MM.1S (cell line): ENCODE data around the gene BATF3.

Experiments used
- CTCF ChIP-seq: fragments of 300-600 bp; sonication (generic); IDR thresholded peaks from 2 replicates; pipeline ENCODE4 v1.5.1; 2016; ENCODE audit warnings: antibody characterized with exemption, low read length, mixed read lengths
- EZH2 ChIP-seq: fragments of 300-600 bp; sonication (generic); optimal IDR thresholded peaks from 2 replicates; pipeline ENCODE3; 2017; ENCODE audit warnings: low read depth, mild to moderate bottlenecking, antibody characterized with exemption, low read length, mixed read lengths
- EZH2phosphoT487 ChIP-seq: fragments of 300-600 bp; sonication (generic); IDR thresholded peaks from 2 replicates; pipeline ENCODE4 v1.6.1; 2018; ENCODE audit warnings: antibody characterized with exemption, low read length

DNA sequence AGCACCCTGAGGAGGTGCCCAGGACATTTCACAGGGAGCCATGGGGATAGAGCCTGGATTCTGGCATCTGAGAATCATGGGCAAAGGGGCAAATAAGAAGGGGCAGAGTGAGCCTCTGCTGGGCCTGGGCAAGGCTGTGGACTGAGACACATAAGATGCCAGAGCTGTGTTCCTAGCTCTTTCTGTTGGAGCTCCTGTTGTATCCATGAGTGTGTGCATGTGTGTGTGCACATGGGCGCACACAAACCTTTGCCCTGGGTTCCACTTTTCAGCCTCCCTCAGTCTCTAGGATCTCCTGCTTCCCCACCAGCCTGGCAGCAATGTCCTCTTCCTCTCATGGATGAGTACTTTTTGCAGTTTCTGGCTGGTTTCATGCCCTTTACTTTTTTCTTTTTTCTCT lies 47.0 kb downstream of the BATF3 start:
- TF ChIP-seq CTCF (no peak), EZH2 (no peak), EZH2phosphoT487 (no peak)
